ENCODE results near the gene NEXMIF.
"Not testable (repeated sequence)": the region's sequence is repeated elsewhere in the genome, so short reads cannot be mapped to it uniquely, and the experiment has no call there.

The NEXMIF gene

GRCh38 chrX:74922922-74923543, 2.2 kb downstream of the NEXMIF start:
- TF ChIP-seq, protein P1, sequence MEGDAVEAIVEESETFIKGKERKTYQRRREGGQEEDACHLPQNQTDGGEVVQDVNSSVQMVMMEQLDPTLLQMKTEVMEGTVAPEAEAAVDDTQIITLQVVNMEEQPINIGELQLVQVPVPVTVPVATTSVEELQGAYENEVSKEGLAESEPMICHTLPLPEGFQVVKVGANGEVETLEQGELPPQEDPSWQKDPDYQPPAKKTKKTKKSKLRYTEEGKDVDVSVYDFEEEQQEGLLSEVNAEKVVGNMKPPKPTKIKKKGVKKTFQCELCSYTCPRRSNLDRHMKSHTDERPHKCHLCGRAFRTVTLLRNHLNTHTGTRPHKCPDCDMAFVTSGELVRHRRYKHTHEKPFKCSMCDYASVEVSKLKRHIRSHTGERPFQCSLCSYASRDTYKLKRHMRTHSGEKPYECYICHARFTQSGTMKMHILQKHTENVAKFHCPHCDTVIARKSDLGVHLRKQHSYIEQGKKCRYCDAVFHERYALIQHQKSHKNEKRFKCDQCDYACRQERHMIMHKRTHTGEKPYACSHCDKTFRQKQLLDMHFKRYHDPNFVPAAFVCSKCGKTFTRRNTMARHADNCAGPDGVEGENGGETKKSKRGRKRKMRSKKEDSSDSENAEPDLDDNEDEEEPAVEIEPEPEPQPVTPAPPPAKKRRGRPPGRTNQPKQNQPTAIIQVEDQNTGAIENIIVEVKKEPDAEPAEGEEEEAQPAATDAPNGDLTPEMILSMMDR (IDR thresholded peaks at IDR 0.05), result no peak
- no peak for TF ChIP-seq ZFX (IDR thresholded peaks at IDR 0.05; ENCODE audit: borderline replicate concordance)
- H3K27ac ChIP-seq, result no peak overlapping the region

DNA sequence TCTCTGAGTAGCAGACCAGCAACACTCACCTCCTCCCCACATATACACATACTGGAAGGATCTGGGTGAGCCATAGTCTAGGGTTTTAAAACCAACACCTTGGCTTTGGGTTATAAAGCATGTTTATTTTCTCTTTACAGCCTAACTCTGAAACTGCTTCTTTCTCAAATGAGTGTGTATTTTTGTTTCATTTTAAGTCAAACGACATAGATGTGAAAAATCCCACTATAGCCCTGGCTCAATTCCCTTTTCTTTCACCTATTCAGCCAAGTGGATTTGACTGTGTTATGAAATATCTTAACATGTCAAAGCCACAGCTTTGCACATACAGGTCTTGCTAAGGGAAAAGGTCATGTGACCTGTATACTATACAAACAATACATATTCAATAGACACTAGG, 13.8 kb downstream of the NEXMIF start:
- H3K27ac ChIP-seq, result no peak overlapping the region

GRCh38 chrX:74906417-74906816, 18.8 kb downstream of the NEXMIF start:
- TF ChIP-seq, protein P1 (IDR thresholded peaks at IDR 0.05), result no peak
- no peak for TF ChIP-seq ZFX (IDR thresholded peaks at IDR 0.05; ENCODE audit: borderline replicate concordance)
- H3K27ac ChIP-seq, result no peak overlapping the region

More for the DNA sequence above, 13.8 kb downstream of the NEXMIF start:
- TF ChIP-seq, protein P1 (IDR thresholded peaks at IDR 0.05), result no peak
- no peak for TF ChIP-seq ZFX (IDR thresholded peaks at IDR 0.05; ENCODE audit: borderline replicate concordance)

- TF ChIP-seq ZFX (IDR thresholded peaks at IDR 0.05; ENCODE audit: borderline replicate concordance), result no peak
- TF ChIP-seq, protein P1 (IDR thresholded peaks at IDR 0.05), result no peak
- H3K27ac ChIP-seq, result no peak overlapping the region
These were observed 22.4 kb downstream of the NEXMIF start for GRCh38 chrX:74902806-74903205.

DNA sequence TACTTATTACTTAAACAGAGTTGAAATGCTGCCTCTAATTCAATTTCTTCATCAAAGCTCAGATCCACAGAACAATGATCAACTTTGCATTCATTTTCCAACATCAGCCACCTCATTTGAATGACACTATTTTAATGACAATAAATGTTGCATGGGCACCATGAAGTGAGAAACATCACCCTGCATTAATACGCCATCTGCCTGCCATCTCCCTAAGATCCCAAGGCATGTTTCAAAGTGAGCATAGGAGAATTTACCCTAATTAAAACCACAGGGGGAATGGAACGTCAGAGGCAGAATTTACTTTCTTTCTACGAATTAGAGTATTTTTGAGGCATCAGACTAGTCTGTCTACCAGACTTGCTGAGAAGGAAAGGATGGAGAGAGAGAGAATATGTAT, 32.7 kb downstream of the NEXMIF start:
- H3K27ac ChIP-seq, result no peak overlapping the region
- TF ChIP-seq, protein P1 (IDR thresholded peaks at IDR 0.05), result no peak
- TF ChIP-seq ZFX (IDR thresholded peaks at IDR 0.05; ENCODE audit: borderline replicate concordance), result no peak

DNA sequence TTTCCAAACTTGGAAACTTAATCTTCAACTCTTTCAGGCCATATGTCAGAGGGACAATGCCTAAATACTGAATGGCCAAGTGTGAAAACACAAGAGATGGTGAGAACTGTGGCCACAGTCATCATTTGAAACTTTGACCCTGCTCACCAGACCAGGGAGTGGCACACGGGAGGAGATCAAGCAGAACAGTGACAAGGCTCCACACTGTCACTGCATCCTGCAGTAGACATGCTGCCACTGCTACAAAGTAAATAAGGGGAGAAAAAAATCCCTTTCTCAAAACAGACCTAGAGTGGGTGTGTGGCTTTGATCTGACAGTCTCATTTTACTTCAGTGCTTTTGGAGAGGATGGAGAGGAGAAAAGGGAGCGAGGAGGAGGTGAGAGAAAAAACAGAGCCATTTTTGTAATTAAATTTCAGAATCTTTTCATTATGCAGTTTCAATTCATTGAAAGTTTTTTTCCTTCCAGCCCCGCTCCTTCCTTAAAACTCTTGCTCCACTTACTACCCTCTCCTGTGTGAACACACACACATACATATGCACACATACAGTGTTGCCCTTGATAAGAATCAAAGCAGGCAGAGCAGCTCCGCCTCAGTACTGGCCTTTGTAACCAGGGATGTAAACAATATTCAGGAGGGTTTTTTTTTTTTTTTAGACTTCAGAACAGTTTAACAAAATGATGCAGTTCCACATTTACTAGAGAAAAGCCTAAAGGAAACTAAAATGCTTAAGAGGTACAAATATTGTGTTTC, 34.4 kb downstream of the NEXMIF start:
- no peak overlapping the region for H3K27ac ChIP-seq
- TF ChIP-seq ZFX (IDR thresholded peaks at IDR 0.05; ENCODE audit: borderline replicate concordance), result no peak
- TF ChIP-seq, protein P1 (IDR thresholded peaks at IDR 0.05), result no peak

DNA sequence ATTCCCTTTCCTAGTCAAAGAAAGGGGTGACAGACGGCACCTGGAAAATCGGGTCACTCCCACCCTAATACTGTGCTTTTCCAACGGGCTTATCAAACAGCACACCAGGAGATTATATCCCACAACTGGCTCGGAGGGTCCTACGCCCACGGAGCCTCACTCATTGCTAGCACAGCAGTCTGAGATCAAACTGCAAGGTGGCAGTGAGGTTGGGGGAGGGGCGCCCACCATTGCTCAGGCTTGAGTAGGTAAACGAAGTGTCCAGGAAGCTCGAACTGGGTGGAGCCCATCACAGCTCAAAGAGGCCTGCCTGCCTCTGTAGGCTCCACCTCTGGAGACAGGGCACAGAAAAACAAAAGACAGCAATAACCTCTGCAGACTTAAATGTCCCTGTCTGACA, 42.9 kb downstream of the NEXMIF start:
- H3K27ac ChIP-seq, result not testable (repeated sequence)
